GM19240 (cell line): ENCODE data around the gene RBKS.
"Not testable (repeated sequence)": the region's sequence is repeated elsewhere in the genome, so short reads cannot be mapped to it uniquely, and the experiment has no call there.

Experiments
- DNase-seq: peaks from one replicate; pipeline ENCODE4 v3.0.0; 2011; ENCODE audit warnings: low spot score; ENCODE audit not compliant: insufficient read length

The RBKS gene

GRCh38 chr2:27764526-27764925 is 125.7 kb downstream of the RBKS start:
- DNase-seq: not testable (repeated sequence)

- DNase-seq: no peak
Measured at GRCh38 chr2:27763907-27764267, 126.3 kb downstream of the RBKS start.

DNA sequence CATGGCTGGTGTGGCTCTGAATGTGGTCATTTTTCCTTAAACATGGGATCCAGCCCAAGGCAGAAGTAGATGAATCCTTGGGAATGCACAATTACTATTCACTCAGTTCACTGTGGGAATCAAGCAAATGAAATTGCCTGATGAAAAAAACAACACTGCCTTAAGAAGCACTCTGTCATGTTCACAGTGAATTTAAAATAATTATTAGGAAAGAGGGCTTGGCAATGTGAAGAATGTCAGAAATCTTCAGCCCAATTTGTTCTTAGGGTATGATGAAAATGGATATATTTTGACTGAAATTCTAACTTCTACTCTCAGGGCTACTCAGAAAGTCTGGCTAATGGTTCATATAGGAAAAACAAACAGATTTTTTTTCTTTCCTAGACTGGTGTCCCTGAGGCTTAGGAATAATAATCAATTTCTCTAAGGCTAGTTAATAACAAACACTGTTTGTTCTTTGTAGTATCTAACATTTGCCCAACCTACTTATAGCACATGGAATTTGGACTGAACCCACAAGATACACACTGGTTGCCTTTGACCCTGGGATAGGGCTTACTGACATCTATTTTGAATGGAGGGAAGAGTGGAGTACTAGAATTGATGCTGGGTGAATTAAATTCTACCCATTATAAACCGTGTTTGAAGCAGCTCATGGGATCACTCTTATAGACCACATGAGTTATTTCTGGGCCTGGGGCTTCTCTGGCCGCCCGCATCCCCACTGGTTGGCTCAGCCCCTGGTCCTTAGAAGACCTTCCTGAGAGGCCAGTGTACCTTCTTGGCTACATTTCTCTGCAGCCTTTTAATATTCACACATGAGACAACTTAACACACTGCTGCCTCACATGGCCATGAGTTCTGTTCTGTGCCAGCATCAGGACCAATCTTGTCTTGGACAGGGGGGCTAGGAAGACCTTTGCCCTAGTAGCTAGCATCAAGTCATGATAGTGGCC is 127.0 kb downstream of the RBKS start:
- no peak for DNase-seq

- no peak for DNase-seq
Measured at GRCh38 chr2:27756544-27757498, 133.4 kb downstream of the RBKS start.

- no peak for DNase-seq
Measured at GRCh38 chr2:27756091-27756490, 134.1 kb downstream of the RBKS start.

GRCh38 chr2:27754831-27755230 is 135.4 kb downstream of the RBKS start:
- no peak for DNase-seq

DNA sequence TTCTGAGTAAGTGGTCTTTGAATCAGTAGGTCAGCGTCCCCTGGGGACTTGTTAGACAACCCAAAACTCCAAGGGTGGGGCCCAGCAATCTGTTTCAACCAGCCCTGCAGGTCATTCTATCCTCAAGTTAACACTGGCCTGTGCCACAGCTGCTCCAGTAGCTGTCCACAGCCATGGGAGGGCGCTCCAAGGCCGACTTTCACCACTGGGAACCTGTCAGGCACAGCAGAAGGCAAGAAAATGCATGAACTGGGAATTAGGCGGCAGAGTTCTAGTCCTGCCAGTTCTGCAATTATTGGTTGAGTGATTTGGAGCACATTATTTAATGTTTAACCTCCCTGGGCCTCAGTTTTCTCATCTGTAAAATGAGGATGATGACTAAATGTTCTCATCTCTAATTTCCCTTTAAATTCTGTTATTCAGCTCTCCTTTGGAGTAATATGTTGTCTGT is 136.0 kb downstream of the RBKS start:
- DNase-seq: no peak

GRCh38 chr2:27752551-27753237 is 137.5 kb downstream of the RBKS start:
- no peak for DNase-seq

DNA sequence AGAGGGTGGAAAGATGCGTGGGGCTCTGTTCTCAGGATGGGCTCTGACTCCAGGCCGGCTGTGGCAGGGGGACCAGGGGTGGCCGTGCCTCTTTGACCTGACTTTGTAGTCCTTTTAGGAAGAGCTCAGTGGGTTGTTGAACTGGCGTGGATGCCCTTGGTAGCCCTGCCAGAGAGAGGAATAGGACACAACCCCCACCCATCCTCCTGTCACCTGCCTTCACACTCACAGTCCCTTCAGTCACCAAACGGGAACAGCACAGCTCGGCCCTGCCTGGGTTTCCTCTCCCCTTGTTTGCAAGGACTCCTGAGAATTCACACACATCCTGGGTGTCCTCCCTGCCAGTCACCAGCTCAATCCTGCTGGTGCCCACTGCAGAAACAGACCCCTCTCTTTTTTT is 138.8 kb downstream of the RBKS start:
- DNase-seq: no peak

DNA sequence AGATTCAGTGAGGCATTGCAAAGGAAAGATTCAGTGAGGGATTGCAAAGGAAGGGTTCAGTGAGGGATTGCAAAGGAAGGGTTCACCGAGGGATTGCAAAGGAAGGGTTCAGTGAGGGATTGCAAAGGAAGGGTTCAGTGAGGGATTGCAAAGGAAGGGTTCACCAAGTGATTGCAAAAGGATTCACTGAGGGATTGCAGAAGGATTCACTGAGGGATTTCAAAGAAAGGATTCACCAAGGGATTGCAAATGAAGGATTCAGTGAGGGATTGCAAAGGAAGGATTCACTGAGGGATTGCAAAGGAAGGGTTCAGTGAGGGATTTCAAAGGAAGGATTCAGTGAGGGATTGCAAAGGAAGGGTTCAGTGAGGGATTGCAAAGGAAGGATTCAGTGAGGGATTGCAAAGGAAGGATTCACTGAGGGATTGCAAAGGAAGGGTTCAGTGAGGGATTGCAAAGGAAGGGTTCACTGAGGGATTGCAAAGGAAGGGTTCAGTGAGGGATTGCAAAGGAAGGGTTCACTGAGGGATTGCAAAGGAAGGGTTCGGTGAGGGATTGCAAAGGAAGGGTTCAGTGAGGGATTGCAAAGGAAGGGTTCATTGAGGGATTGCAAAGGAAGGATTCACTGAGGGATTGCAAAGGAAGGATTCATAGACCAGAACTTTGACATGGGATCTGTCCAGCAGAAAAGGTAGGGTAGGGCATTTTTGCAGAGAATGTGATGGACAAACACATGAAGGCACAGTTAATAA is 141.2 kb downstream of the RBKS start:
- not testable (repeated sequence) for DNase-seq

DNA sequence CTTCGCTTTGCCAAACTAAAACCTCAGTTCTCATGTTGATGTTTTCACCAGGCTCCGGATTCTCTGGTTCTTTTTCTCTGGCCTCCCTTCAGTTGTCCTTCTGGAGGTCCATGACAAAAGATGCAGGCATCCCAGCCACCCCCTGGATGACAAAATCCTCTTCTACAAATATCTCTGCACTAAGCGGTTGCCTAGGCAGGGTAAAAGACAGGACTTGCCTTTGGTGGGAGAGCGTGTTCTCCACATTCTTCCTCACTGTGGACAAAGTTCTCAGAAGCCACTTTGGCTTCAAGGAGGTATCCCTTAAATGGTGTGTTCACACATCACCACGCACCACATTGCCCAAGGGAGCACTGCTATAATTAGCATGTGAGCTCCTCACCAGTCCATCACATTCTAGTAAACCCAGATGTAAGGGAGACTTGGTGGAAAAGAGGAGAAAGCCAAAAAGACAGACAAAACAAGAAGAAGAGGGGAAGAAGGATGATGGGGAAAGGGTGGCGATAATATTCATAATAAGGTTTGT is 142.3 kb downstream of the RBKS start:
- no peak for DNase-seq

- DNase-seq: no peak
Measured at GRCh38 chr2:27746325-27746724, 143.9 kb downstream of the RBKS start.

- DNase-seq: not testable (repeated sequence)
Measured at GRCh38 chr2:27745494-27745893, 144.7 kb downstream of the RBKS start.

- DNase-seq: no peak
Measured at GRCh38 chr2:27742571-27742970, 147.6 kb downstream of the RBKS start.

GRCh38 chr2:27741673-27742072 is 148.5 kb downstream of the RBKS start:
- no peak for DNase-seq

DNA sequence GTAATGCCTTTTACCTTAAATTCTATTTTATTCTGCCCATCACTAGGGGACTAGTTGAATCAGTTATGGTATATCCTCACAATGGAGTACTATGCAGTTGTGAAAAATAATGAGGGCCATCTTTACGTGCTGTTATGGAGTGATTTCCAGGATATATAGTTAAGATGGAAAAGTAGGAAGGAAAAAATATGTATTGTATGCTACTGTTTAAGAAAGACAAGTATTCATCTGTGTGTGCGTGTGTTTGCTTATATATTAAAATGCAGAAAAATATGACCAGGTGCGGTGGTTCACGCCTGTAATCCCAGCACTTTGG is 151.2 kb downstream of the RBKS start:
- no peak for DNase-seq

DNA sequence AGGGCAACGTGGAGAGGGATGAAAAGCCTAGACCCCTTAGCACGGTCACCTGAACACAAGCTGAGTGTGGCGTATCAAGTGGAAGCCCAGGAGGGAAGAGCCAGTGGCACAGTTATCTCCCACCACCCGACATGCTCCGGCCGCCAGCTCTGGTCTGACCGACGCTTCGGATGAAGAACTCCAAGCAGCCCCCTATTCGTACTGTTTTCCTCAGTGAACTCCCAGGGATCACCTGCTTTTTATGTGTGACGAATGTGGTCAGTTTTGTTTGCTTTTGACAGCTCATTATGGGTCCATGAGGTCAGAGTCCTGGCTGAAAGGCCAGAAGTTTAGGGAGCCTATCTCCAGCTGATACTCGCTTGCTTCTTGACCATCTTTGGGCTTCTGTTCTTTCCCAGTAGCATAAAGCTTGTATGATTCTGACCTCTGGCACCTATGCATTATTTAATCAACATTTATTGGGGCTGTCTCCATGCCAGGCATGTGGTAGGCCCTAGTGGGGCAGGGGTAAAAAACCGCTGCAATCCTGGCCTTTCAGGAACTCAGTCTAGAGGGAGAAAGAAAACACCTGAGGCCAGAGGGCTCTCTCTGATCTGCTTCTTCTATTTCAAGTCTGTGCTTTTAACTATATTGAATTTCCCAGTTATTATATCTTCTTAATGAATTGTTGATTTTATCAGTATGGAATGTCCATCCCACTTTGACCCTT is 151.7 kb downstream of the RBKS start:
- DNase-seq: no peak

DNA sequence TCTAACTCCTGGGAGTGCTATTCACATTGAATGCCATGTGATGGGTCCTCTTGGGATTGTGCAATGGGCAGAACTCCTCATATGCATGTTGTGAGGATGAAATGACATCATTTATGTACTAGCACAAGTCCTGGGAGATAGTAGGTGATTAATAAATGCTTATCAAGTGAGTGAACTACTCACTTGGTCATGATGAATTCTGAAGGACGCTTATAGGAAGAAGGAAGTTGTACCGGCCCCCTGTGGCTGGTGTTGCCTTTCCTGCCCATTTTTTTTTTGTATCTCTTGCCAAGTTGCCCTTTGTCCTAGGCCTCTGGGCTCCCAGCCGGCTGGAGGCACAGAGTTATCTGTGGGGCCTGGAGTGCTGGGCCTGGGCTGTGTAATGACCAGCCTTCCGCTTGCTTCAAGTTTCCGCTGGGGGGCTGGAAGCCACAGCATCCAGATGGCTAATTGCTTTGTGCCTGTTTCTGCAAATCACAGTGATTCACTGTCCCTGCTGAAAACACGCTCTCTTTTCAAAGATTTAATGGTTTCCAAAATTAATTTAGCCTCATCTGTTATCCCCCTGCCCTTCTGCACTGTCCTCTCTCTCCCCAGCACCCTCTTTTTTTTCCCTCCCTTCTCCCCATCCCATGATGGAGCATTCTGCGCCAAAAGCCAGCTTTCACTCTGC is 152.4 kb downstream of the RBKS start:
- DNase-seq: no peak

GRCh38 chr2:27736890-27737204 is 153.3 kb downstream of the RBKS start:
- DNase-seq: no peak
